SHP77 treated with DMSO at 0.1 percent for 48 hours (cell line): ENCODE data around the gene NLRP6.
"Not testable (repeated sequence)": the region's sequence is repeated elsewhere in the genome, so short reads cannot be mapped to it uniquely, and the experiment has no call there.

ENCODE experiments used
- DNase-seq: peaks from one replicate; lab custom pipeline; 2025; lab: John Stamatoyannopoulos, UW

NLRP6 gene

GRCh38 chr11:282171-282570 lies 4.0 kb downstream of the NLRP6 start:
- DNase-seq: no peak

DNA sequence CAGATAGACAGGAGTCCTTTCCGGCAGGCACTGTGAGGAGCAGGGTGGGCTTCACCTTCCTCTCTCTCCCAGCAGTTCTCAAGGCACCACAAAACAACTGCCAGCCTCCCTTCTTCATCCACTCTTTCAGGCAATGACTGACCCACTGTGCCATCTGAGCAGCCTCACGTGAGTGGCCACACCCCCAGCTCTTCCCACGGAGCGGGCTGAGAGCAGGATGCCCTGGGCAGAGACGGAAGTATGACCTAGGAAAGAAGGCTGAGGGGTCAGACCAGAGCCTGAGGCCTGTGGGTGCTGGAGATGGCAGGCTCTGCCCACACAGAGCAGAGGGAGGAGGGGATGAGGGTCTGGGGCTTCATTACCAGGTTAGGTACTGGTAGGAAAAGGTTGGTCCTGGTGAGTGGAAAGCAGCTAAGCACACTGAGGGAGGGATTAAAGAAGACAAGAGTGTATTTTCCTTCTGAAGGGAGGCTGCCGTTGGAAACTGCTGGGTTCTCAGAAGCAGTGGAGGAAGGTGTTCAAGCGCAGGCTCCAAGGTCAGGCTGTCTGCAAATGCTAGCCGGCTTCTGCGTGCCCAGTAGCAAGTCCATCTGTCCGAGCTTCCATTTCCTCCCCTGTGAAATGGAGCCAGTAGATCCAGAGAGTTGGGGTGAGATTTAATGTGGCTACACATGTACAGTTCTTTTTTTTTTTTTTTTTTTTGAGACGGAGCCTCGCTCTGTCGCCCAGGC lies 4.6 kb downstream of the NLRP6 start:
- DNase-seq: no peak

DNA sequence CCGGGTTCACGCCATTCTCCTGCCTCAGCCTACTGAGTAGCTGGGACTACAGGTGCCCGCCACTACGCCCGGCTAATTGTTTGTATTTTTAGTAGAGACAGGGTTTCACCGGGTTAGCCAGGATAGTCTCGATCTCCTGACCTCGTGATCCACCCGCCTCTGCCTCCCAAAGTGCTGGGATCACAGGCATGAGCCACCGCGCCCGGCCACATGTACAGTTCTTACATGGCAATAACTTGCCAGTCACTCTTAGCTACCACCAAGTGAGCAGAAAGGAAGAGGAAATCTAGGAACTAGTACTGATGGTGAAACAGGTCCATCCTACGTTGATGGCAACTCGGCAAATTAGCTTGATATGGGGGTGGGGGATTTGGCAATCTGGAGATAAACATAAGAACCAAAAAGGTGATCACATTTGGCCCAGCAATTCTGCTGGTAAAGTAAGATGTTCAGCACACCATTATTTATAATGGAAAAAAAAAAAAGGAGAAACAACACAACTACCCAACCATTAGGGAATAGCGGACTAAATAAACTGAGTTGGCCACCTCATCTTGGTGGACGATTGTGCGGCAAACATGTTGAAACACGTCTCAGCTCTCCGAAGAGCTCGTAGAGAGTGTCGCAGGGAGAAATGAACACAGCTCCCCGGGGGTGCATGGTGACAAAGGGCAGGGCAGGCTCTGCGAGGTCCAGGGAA lies 5.3 kb downstream of the NLRP6 start:
- DNase-seq: no peak

GRCh38 chr11:284105-285020 lies 6.2 kb downstream of the NLRP6 start:
- DNase-seq: no peak

GRCh38 chr11:285021-285893 lies 7.0 kb downstream of the NLRP6 start:
- DNase-seq: no peak

GRCh38 chr11:285894-286220 lies 7.7 kb downstream of the NLRP6 start:
- DNase-seq: no peak

DNA sequence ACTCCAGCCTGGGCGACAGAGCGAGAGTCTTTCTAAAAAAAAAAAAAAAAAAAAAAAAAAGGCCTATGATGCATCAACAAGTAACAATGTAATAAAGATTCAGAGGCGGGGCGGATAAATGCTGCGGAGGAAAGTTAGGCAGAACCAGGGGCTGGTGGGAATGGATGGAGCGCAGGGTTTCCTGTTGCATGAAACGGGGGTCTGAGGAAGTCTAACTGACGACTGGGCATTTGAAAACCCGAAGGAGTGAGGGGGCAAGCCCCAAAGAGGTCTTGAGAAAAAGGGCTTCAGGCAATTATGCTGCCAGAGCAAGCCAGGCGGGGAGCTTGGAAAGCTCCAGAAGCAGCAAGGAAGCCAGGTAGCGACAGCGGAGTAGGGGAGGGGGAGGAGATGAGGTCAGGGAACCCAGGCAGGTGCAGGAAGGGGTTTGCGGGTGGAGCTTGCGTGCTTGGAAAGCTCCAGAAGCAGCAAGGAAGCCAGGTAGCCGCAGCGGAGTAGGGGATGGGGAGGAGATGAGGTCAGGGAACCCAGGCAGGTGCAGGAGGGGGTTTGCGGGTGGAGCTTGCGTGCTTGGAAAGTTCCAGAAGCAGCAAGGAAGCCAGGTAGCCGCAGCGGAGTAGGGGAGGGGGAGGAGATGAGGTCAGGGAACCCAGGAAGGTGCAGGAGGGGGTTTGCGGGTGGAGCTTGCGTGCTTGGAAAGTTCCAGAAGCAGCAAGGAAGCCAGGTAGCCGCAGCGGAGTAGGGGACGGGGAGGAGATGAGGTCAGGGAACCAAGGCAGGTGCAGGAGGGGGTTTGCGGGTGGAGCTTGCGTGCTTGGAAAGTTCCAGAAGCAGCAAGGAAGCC lies 9.0 kb downstream of the NLRP6 start:
- DNase-seq: not testable (repeated sequence)

GRCh38 chr11:287821-288477 lies 9.7 kb downstream of the NLRP6 start:
- DNase-seq: no peak

- DNase-seq: no peak
Measured at GRCh38 chr11:288478-289397, 10.5 kb downstream of the NLRP6 start, which contains the start of gene PGGHG. Gene PGGHG (plus strand): TSS chr11:289126. CDS start chr11:289817, 691 bp downstream.

GRCh38 chr11:289398-289711 lies 11.1 kb downstream of the NLRP6 start:
- DNase-seq: no peak

DNA sequence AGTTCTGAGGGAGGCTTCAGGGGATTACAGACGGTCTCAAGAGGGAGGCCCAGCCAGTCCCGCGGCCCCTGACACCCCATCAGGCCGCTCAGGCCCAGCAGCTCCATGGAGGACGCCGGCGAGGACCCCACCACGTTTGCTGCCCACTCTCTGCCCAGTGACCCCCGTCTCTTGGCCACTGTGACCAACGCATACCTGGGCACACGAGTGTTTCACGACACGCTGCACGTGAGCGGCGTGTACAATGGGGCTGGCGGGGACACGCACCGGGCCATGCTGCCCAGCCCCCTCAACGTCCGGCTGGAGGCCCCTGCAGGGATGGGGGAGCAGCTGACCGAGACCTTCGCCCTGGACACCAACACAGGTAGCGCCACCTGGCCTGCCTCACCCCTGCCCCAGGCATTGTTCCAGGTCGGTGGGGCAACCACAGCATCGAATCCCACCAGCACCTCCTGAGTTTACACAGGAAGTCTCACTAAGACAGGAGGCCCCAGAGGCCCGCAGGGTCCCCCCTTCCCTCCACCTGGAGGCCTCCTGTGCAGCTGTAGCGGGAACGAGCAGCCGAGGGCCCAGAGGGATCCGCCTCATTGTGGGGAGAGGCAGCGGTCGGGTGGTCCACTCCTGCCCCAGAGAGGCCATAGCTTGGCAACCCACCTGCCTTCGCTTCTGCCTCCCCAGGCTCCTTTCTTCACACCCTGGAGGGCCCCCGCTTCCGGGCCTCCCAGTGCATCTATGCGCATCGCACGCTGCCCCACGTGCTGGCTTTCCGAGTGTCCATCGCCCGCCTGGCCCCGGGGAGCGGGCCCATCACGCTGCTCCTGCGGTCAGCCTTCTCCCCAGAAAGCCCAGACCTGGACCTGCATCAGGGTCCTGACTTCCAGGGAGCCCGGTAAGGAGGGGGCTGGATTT lies 11.8 kb downstream of the NLRP6 start:
- DNase-seq: no peak

DNA sequence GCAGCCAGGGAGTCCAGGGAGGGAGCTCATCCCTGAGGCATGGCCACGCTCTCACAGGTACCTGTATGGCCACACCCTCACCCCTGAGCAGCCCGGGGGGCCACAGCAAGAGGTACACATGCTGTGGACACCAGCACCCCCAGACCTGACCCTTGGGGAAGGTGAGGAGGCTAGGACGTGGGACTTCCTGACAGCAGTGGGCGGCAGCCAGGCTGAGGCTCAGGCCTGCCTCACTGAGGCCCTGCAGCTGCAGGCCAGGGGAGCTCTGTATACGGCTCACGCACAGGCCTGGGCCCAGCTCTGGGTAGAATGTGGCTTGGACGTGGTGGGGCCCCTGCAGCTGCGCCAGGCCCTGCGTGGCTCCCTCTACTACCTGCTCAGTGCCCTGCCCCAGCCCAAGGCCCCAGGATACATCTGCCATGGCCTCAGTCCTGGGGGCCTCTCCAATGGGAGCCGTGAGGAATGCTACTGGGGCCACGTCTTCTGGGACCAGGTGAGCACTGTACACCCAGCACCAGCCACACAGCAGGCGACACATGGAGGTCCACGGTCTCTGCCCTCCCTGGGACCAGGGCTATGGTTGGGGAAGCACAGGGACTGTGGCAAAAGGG lies 12.5 kb downstream of the NLRP6 start:
- DNase-seq: no peak

GRCh38 chr11:291281-292210 lies 13.3 kb downstream of the NLRP6 start:
- no peak for DNase-seq

DNA sequence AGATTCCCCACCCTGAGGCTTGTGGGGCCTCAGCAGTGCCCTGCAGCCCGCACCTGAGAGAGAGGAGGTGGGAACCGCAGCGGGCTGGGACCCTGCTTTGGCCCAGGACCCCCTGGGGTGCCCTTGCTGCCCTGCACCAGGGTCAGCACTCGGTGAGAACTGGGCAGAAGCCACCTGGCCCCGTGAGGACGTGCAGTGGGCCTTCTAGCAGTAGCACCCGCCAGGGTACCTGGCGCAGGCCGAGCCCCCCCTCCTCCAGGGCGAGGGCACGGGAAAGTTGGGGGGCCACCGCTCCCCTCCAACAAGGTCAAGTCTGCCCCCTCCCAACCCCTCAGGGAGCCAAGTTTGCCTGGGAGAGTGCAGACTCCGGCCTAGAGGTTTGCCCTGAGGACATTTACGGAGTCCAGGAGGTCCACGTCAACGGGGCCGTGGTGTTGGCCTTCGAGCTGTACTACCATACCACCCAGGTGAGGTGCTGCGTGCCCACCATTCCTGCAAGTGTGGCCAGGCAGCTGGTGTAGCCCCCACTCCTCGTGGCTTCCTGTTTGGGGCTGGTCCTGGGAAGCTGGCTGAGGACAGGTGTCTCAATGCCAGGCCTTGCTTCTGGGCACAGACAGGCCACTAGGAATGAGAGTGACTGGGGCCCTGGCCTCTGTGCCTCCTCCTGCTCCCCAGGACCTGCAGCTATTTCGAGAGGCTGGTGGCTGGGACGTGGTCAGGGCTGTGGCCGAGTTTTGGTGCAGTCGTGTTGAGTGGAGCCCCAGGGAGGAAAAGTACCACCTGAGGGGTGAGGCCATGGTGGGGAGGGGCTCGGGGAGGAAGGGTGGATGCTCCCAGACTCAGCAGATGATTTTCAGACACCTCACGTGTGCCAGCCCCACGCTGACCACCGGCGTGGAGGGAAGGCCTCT lies 14.3 kb downstream of the NLRP6 start:
- no peak for DNase-seq

GRCh38 chr11:293271-293851 lies 15.2 kb downstream of the NLRP6 start:
- no peak for DNase-seq
